NCI-H1436 treated with DMSO at 0.1 percent for 48 hours (cell line): Measurements from ENCODE around the gene RPS21.
"Not testable (repeated sequence)": the region's sequence is repeated elsewhere in the genome, so short reads cannot be mapped to it uniquely, and the experiment has no call there.

ENCODE experiments used
- DNase-seq: peaks from one replicate; lab custom pipeline; 2025; lab: John Stamatoyannopoulos, UW

RPS21 gene

GRCh38 chr20:62425281-62426058 is 38.6 kb downstream of the RPS21 start:
- no peak for DNase-seq

GRCh38 chr20:62426059-62426348 is 39.1 kb downstream of the RPS21 start:
- DNase-seq: not testable (repeated sequence)

GRCh38 chr20:62426699-62427131 is 39.8 kb downstream of the RPS21 start:
- DNase-seq: no peak

GRCh38 chr20:62427172-62428001 is 40.5 kb downstream of the RPS21 start, which contains the start of gene RBBP8NL:
Gene RBBP8NL, minus strand, starts transcription at chr20:62427539. Its CDS starts 7,892 bp downstream, at chr20:62419647.
- DNase-seq: no peak

- no peak for DNase-seq
These were observed 41.1 kb downstream of the RPS21 start for GRCh38 chr20:62428002-62428372.

- no peak for DNase-seq
These were observed 41.7 kb downstream of the RPS21 start for GRCh38 chr20:62428396-62429295.

GRCh38 chr20:62429455-62430310 is 42.8 kb downstream of the RPS21 start:
- no peak for DNase-seq

- DNase-seq: no peak
These were observed 43.5 kb downstream of the RPS21 start for GRCh38 chr20:62430311-62430853.

GRCh38 chr20:62430866-62431447 is 44.1 kb downstream of the RPS21 start:
- DNase-seq: no peak

- no peak for DNase-seq
These were observed 47.0 kb downstream of the RPS21 start for GRCh38 chr20:62433658-62434497.

GRCh38 chr20:62436692-62437091 is 49.8 kb downstream of the RPS21 start:
- no peak for DNase-seq

GRCh38 chr20:62437496-62437895 is 50.6 kb downstream of the RPS21 start:
- no peak for DNase-seq

- DNase-seq: no peak
These were observed 51.0 kb downstream of the RPS21 start for GRCh38 chr20:62437927-62438326.
